Cerebellar cortex (tissue), 1 donor: ENCODE data around the gene RNF123.
"Not testable (repeated sequence)": the region's sequence is repeated elsewhere in the genome, so short reads cannot be mapped to it uniquely, and the experiment has no call there.

ENCODE experiments used
- DNase-seq: peaks from one replicate; pipeline ENCODE4 v3.0.0-alpha.2; 2015; ENCODE audit warnings: low spot score

Gene RNF123

DNA sequence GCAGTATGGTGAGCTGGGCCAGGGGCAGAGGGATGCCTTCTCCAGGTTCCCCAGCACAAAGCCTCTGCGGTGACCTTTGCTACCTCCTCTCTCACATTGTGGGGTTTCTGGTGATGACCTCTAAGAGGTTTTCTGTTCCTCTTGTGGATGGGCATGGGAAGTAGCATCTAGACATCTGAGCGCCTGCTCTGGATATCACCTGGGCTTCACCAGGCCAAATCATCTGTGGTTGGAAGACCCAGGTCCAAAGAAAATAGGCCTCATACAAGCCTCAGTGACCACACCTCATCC is 8.2 kb upstream of the RNF123 start:
- DNase-seq: no peak

- DNase-seq: no peak
Observed at GRCh38 chr3:49681543-49681942, 7.8 kb upstream of the RNF123 start.

GRCh38 chr3:49683162-49683561 is 6.2 kb upstream of the RNF123 start:
- DNase-seq: no peak

DNA sequence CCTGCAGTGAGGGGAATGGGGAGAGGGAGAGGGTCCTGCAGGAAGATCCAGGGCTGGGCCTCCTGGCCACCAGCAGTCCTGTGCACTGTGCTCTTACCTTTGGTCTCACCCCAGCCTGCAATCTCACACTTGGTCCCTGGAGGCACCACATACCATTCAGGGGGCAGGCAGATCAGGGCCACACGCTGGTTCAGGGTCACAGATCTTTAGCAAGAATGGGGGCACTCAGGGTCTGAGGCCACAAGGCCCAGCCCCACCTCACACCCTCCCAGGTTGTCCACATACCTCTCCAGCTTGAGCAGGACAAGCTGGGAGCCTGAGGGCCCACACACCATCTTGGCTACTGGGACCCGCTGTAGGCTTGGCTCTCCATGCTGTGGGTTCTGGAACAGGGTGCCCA is 4.9 kb upstream of the RNF123 start:
- not testable (repeated sequence) for DNase-seq

GRCh38 chr3:49685103-49685502 is 4.3 kb upstream of the RNF123 start:
- DNase-seq: not testable (repeated sequence)

DNA sequence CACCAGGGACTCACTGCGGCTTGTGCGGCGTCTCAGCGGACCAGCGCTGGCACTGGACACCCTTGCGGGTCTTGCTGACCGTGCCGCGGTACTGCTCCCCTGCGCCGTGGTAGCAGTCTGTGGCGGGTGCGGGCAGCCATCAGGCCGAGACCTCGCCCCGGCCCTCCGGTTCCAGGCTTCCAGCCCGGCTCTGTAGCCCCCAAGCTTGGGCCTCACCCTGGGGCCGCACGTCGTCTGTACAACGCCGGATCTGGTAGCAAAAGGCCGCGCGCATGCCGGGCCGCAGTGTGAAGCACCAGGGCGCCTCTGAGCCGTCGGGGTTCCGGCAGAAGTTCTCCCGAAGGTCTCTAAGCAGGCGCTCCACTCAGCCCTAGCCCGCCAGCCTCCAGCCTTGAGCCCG is 3.5 kb upstream of the RNF123 start:
- DNase-seq: not testable (repeated sequence)

DNA sequence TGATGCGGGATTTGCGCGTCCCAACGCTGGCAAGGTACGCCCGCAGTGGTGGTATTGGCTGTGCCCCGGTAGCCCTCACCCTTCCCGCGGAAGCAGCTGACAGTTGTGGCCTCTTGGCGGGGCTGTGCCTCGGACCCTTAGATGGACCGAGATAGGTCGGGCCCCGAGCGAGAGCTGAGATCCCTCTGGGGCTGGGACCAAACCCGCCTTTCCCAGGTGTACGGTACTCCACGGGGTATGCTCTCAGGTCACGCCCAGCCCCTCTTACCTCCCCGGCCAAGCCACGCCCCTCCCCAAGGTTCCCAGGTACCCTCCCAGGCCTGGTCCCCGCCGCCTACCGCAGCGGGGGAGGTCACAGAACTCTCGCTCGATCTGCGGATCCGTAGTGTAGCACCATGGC is 3.0 kb upstream of the RNF123 start:
- not testable (repeated sequence) for DNase-seq

GRCh38 chr3:49686769-49687423 is 2.5 kb upstream of the RNF123 start:
- DNase-seq: not testable (repeated sequence)

DNA sequence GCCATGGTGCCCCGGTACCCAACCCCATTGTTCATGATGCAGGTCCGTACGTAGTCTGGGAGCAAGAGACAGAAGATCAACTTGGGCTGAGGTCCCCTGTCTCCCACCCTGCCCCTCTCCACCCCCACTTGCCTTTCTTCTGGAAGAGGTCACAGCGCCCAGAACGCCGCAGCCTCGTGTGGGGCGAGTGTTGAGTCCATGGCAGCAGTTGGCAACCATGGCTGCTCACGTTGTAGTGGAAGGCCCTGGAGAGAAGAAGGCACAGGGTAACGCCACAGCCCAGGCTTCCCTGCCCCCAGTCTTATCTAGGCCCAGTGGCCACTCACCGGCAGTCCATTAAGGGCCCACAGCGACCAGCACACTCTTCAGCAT is 1.9 kb upstream of the RNF123 start:
- DNase-seq: not testable (repeated sequence)

DNA sequence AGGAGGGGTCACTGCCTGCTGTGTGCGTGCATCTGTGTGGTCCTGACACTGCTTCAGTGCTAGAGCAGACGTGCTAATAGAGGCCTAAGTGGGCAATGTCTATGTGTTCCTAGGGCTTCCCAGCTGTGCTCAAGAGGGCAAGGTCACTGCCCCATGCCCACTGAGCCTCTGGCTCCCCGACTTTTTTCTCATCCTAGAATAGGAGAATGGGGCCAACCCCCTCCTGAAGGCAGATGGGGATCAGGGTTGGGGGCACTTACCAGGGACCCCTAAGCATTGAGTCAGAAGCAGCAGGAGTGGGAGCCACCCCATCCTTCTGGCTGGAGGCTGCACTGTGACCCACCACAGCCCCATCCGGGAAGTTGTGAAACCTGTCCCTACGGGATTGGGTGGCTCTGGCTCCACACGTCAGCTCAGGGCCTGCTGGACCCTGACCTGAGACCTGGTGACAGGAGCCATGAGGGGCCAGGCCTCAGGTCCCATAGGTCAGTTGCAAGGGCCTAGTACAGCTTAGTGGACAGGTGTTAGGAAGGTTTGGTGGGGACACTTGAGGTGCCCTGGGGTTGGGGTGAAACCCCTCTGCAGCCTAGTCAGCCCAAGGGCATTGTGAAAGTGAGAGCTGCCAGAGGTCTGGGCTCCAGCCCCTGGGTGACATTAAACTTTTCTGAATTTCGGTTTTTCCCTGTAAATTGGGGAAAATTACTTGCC is 865 bp upstream of the RNF123 start:
- not testable (repeated sequence) for DNase-seq

GRCh38 chr3:49689908-49690624 is 709 bp downstream of the RNF123 start:
- DNase-seq: not testable (repeated sequence)

DNA sequence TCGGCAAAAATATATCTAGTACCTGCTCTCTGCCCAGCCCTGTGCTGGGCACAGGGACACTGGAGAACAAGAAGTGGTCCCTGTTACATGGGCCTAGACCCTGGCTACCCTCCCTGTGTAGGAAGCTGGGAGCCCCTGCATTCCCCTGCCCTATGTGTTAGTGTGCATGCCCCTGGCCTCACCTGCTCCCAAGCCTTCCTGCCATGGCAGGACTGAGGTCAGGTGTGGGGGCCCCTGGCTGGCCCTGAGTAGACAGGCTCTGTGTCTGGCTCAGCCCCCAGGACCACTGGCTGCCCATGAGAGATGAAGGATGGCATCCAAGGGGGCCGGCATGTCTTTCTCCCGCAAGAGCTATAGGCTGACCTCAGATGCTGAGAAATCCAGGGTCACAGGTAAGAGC is 1.5 kb downstream of the RNF123 start:
- not testable (repeated sequence) for DNase-seq

DNA sequence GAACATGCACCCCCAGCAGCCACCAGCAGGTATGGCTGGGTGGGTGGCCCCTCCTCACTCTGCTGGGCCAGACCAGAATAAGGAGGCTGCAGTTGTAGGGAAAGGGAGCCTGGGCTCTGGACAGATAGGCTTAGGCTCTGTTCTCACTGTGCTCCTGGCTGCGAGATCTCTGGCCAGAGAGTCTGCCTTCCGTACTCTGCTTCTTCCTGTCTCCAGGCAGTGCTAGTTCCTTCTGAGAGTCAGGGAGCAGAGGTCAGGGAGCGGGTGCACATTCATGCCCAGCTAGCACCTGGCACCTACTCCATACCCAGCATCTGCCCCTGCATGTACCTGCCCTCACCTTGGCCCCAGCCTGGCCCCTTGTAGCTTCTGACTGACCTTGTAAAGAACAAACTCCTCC is 2.1 kb downstream of the RNF123 start:
- DNase-seq: not testable (repeated sequence)

GRCh38 chr3:49694409-49695070 is 5.2 kb downstream of the RNF123 start:
- not testable (repeated sequence) for DNase-seq

GRCh38 chr3:49695350-49696015 is 6.1 kb downstream of the RNF123 start:
- not testable (repeated sequence) for DNase-seq

- no peak for DNase-seq
Observed at GRCh38 chr3:49699281-49699979, 10.1 kb downstream of the RNF123 start.

DNA sequence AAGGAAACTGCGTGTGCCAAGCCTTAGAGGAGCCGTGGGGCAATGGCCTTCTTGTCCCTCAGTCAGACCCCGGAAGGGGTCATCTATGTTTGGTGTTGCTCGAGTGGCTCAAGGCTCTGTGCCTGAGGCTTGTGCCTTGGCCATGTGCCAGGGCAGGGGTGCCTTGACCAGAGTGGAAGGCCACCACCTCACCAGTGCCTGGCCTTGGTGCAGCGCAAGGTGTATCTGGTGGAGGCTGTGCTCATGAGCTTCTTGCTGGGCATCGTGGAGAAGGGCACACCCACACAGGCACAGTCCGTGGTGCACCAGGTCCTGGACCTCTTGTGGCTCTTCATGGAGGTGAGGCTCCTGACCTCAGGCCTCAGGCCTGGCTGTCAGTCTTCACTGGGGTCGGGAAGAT is 10.7 kb downstream of the RNF123 start:
- no peak for DNase-seq

- DNase-seq: no peak
Observed at GRCh38 chr3:49700453-49701128, 11.2 kb downstream of the RNF123 start.

DNA sequence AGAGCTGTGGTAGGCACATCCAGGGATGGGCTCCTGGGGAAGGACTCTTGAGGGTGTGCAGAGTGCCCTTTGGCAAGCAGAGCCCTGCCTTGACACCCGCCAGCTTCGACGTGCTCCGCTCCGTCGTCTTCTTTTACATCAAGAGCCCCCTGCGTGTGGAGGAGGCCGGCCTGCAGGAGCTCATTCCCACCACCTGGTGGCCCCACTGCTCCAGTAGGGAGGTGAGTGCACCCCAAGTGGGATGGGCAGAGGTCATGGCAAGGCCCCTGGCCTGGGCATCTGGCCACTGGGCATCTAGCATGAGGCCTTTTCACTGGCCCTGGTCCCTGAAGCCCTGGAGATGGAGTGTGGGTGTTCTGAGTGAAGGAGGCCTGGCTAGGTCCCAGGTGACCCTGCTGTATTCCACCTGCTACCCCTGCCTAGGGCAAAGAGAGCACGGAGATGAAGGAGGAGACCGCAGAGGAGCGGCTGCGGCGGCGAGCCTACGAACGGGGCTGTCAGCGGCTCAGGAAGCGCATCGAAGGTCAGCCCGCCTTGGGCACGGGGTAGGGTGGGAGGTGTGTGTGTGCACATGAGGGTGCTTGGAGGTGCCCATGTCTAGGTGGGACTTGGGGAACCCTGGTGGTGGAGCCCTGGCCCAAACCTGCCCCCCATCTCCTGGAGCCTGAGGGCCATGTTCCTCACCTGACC is 12.2 kb downstream of the RNF123 start:
- DNase-seq: no peak

DNA sequence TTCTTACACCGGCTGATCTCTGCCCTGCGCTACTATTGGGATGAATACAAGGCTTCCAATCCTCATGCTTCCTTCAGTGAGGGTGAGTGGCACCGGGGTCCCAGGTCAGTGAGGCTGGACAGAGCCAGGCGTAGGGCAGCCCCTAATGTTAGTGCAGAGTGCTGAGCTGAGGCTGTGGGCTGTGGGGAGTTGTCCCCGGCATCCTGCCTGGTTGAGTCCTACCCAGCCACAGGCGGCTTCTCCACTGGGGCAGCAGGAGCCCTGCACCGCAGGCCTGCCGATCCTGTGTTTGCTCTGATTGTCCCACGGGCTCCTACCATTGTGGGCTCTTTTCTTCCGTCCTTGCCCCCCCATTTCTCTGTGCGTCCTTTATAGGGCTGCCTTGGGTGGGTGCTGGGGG is 13.3 kb downstream of the RNF123 start:
- DNase-seq: no peak
